Measurements from ENCODE around the gene SPG11. TPM values are rescaled to one million over a fixed set of nuclear protein-coding genes. Genes with fewer than 3 reads are reported as not detected.

The SPG11 gene
- total RNA-seq, 1 experiment from 2014 or later = 38.3 TPM

DNA sequence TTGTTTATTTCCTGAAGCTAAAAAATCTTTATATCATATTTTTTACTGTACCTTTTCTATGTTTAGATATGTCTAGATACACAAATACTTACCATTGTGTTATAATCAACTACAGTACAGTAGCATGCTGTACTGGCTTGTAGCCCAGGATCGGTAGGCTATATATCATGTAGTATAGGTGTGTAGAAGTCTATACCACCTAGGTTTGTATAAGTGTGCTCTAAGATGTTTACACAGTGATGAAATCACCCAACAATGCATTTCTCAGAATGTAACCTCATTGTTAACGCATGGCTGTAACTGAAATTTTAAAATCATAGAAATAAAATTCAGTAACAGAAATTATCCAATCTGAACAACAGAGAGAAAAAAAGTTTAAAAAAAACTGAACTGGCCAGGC is 83.4 kb downstream of the SPG11 start:
- H2BK15ac ChIP-seq (ENCODE audit: low read depth, low read length) = no peak overlapping the region
- no peak overlapping the region for H3K4me2 ChIP-seq (ENCODE audit: insufficient read depth, insufficient read length, low read length)
- Mint-ChIP-seq H3K27ac (no peak overlapping the region), H3K4me1 (no peaks in the 10 kb centered on the region), H3K9me3 (no peaks in the 10 kb centered on the region), H3K27me3 (ENCODE audit: low read depth) (no peaks in the 10 kb centered on the region), H3K36me3 (ENCODE audit: insufficient read depth in 1 of 3, low read depth in 3 of 3) (peaks cover 20 to 40% (median 33%) of the 10 kb centered on the region in 3 experiments), H3K4me3 (no peak overlapping the region)
- H3K9ac ChIP-seq (ENCODE audit: extremely low read depth, insufficient read length, low read length) = no peak overlapping the region
- H3T11ph ChIP-seq (ENCODE audit: low read length) = no peak overlapping the region
- no peak overlapping the region for H3K23ac ChIP-seq (ENCODE audit: insufficient read length, low read depth, low read length)
- no peak overlapping the region for H2BK20ac ChIP-seq (ENCODE audit: low read depth, low read length, poor library complexity, severe bottlenecking)
- no peak overlapping the region for H3K4ac ChIP-seq (ENCODE audit: low read depth, low read length)
- H4K91ac ChIP-seq (ENCODE audit: insufficient read length, low read depth, low read length) = no peak overlapping the region
- no peak overlapping the region for H4K5ac ChIP-seq (ENCODE audit: insufficient read length, low read depth, low read length)
- no peaks in the 10 kb centered on the region for H3K27me3 ChIP-seq (ENCODE audit: insufficient read depth, low read length)
- peaks cover 2% of the 10 kb centered on the region for H3K79me1 ChIP-seq (ENCODE audit: insufficient read depth, low read depth, low read length, poor library complexity, severe bottlenecking)
- H2BK120ac ChIP-seq (ENCODE audit: low read depth, low read length, poor library complexity, severe bottlenecking) = no peak overlapping the region
- no peak overlapping the region for H2AFZ ChIP-seq (ENCODE audit: low read length)
- no peaks in the 10 kb centered on the region for H3K79me2 ChIP-seq (ENCODE audit: insufficient read depth, low read length)
- H3K4me1 ChIP-seq (ENCODE audit: insufficient read depth, low read length) = no peaks in the 10 kb centered on the region
- no peaks in the 10 kb centered on the region for H3K9me3 ChIP-seq (ENCODE audit: control insufficient read depth, low read depth, low read length)
- TF ChIP-seq, protein P1, sequence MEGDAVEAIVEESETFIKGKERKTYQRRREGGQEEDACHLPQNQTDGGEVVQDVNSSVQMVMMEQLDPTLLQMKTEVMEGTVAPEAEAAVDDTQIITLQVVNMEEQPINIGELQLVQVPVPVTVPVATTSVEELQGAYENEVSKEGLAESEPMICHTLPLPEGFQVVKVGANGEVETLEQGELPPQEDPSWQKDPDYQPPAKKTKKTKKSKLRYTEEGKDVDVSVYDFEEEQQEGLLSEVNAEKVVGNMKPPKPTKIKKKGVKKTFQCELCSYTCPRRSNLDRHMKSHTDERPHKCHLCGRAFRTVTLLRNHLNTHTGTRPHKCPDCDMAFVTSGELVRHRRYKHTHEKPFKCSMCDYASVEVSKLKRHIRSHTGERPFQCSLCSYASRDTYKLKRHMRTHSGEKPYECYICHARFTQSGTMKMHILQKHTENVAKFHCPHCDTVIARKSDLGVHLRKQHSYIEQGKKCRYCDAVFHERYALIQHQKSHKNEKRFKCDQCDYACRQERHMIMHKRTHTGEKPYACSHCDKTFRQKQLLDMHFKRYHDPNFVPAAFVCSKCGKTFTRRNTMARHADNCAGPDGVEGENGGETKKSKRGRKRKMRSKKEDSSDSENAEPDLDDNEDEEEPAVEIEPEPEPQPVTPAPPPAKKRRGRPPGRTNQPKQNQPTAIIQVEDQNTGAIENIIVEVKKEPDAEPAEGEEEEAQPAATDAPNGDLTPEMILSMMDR (conservative IDR thresholded peaks at IDR 0.05) = no peak
- H3K56ac ChIP-seq (ENCODE audit: insufficient read length, low read depth, low read length) = no peak overlapping the region
- no CpG with 5 or more reads among the region's 2 CpGs for WGBS (ENCODE audit: extremely low coverage, insufficient read length, low lambda C conversion rate)
- no peak overlapping the region for H2BK5ac ChIP-seq (ENCODE audit: insufficient read length, low read length)
- no peak overlapping the region for H2AK5ac ChIP-seq (ENCODE audit: insufficient read length, low read length)
- no peaks in the 10 kb centered on the region for H3K23me2 ChIP-seq (ENCODE audit: insufficient read length, low read depth, low read length, poor library complexity, severe bottlenecking)
- DNase-seq = no peak
- no peak overlapping the region for H3K18ac ChIP-seq (ENCODE audit: insufficient read length, low read depth, low read length)
- no peak overlapping the region for H3K14ac ChIP-seq (ENCODE audit: insufficient read depth, low read length)
- H4K20me1 ChIP-seq (ENCODE audit: control insufficient read depth, insufficient read depth, insufficient read length) = no peaks in the 10 kb centered on the region
- no peak overlapping the region for H2BK12ac ChIP-seq (ENCODE audit: insufficient read length, low read depth, low read length)
- no peak overlapping the region for H3K27ac ChIP-seq (ENCODE audit: insufficient read length, low read depth, low read length)
- no peak overlapping the region for H4K8ac ChIP-seq (replicated peaks; ENCODE audit: insufficient read length, low read depth, low read length)
